Measurements from ENCODE around the gene CRK.

DNA sequence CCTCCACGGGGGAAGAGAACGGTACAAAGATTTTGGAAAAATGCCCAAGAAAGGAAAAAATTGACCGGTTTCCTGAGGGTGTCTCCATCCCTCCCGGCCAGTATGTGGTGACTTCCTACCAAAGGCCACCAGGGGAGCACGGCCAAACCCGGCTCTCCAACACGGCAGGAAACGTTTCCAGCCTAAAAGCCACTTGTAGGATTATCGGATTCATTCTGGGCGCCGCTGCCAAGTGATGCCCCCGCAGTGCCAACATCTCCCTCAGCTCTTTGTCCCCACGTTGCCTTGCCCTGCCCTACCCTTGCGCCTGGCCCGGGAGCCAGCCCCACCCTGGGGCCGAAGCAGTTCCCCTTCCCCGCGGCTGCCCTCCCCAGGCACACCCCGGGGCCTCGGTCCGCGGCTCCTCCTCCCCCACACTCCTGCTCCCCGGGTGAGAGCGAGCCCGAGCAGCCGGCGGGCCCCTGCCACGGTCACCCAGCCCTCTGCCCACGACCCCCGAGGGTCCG, 688 bp downstream of the CRK start:
- TF ChIP-seq, protein P1, sequence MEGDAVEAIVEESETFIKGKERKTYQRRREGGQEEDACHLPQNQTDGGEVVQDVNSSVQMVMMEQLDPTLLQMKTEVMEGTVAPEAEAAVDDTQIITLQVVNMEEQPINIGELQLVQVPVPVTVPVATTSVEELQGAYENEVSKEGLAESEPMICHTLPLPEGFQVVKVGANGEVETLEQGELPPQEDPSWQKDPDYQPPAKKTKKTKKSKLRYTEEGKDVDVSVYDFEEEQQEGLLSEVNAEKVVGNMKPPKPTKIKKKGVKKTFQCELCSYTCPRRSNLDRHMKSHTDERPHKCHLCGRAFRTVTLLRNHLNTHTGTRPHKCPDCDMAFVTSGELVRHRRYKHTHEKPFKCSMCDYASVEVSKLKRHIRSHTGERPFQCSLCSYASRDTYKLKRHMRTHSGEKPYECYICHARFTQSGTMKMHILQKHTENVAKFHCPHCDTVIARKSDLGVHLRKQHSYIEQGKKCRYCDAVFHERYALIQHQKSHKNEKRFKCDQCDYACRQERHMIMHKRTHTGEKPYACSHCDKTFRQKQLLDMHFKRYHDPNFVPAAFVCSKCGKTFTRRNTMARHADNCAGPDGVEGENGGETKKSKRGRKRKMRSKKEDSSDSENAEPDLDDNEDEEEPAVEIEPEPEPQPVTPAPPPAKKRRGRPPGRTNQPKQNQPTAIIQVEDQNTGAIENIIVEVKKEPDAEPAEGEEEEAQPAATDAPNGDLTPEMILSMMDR (IDR thresholded peaks at IDR 0.05): peak; percentile 9 to 62 (median 48)
- TF ChIP-seq POLR2A (IDR thresholded peaks at IDR 0.05): no peak
